Kidney (tissue), 14 donors: ENCODE measurements around the gene WNT3A. TPM values are rescaled to one million over a fixed set of nuclear protein-coding genes. Genes with fewer than 3 reads are reported as not detected.
A peak's percentile ranks its signal among the peaks of the same experiment; 100 is the strongest.

Source experiments
- DNase-seq, 5 donors: peaks; one replicate each; pipeline ENCODE4 v3.0.0-alpha.2; 2013 to 2020
- FAIRE-seq: peaks from 2 replicates; lab custom pipeline; 2012; peaks lifted over from hg19 to GRCh38; lab: Jason Lieb, UNC
- H3K27ac ChIP-seq, 2 donors: one replicate each; pipeline ENCODE4 v1.7.0; 2013; ENCODE audit warnings: low read depth in 2 of 2, low read length in 2 of 2, inconsistent platforms in 1 of 2
- H3K27me3 ChIP-seq: one replicate; pipeline ENCODE4 v1.7.1; 2013; ENCODE audit warnings: low read length, inconsistent platforms; ENCODE audit not compliant: control insufficient read depth, insufficient read depth
- H3K36me3 ChIP-seq, 3 donors: one replicate each; pipeline versions ENCODE4 v1.7.0 to v1.7.1; 2013; ENCODE audit warnings: low read length in 3 of 3, control low read depth in 1 of 3, inconsistent platforms in 1 of 3; ENCODE audit not compliant: insufficient read depth in 3 of 3, control insufficient read depth in 2 of 3
- H3K4me1 ChIP-seq, 3 donors: one replicate each; pipeline versions ENCODE4 v1.7.0 to v1.7.1; 2013; ENCODE audit warnings: low read length in 3 of 3, inconsistent platforms in 1 of 3, low read depth in 1 of 3; ENCODE audit not compliant: control insufficient read depth in 2 of 3, insufficient read depth in 2 of 3
- H3K4me3 ChIP-seq, 3 donors: one replicate each; pipeline versions ENCODE4 v1.7.0 to v1.8.1; 2013; ENCODE audit warnings: low read length in 3 of 3, control low read depth in 1 of 3, inconsistent platforms in 1 of 3
- H3K9ac ChIP-seq, 3 donors: one replicate each; pipeline versions ENCODE4 v1.7.0 to v1.7.1; 2013; ENCODE audit warnings: low read length in 3 of 3, control low read depth in 1 of 3, inconsistent platforms in 1 of 3
- H3K9me3 ChIP-seq, 3 donors: one replicate each; pipeline versions ENCODE4 v1.7.0 to v1.7.1; 2013; ENCODE audit warnings: low read length in 3 of 3, control low read depth in 1 of 3, inconsistent platforms in 1 of 3; ENCODE audit not compliant: control insufficient read depth in 2 of 3, insufficient read depth in 1 of 3
- CTCF ChIP-seq: IDR thresholded peaks from 3 replicates; pipeline ENCODE4 v1.5.1; 2012; ENCODE audit warnings: mild to moderate bottlenecking, moderate library complexity, borderline replicate concordance; ENCODE audit not compliant: insufficient read depth; ENCODE audit errors: extremely low read depth
- intact Hi-C: fragments of 100-400 bp; cut with DNase I; formaldehyde crosslinking; loops from one replicate; pipeline ENCODE4 v1.11.1; 2022
- polyA plus RNA-seq: library from polyadenylated mRNA; stranded (reverse); fragments of 350-450 nt; fragmentation: Illumina TruSeq; extraction: RNeasy Lipid Tissue Mini Kit (QIAGEN cat#74804); gene quantifications from one replicate; pipeline ENCODE4 v1.2.3, GENCODE V29; 2014; ENCODE audit warnings: low read depth, low replicate concordance; ENCODE audit not compliant: insufficient read depth
- total RNA-seq: library from RNA; stranded (reverse); fragmentation: NEBNext Ultra II Directional; extraction: Animal tissue kit (Norgen Biotek cat#: 25700); gene quantifications from one replicate; pipeline ENCODE4 v1.2.1, GENCODE V29; 2021
- donor health status: control.
- donor health status: control.
- donor health status: control.
- donor health status: control.
- donor health status: control.
- donor health status: DM: yes; HTN: yes; CAD: no.
- donor health status: Normal renal cell carcinoma (clear cell type).

WNT3A gene
- total and polyA plus RNA-seq, 2 donors from 2014 or later: not detected

DNA sequence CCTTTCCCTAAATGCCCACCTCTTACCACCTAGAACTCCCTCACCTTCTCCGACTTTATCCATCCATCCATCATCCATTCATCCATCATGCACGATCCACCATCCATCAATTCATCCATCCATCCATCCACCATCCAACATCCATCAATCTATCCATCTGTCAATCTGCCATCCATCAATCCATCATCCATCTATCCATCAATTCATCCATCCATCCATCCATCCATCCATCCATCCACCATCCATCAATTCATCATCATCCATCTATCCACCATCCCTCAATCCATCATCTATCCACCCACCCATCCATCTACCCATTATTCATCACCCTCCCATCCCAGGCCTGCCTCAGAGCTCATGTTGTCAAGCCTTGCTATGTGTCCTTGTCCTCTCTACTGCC lies 34.5 kb downstream of the WNT3A start:
- intact Hi-C loops: no loop called here

GRCh38 chr1:228042508-228042907 lies 35.7 kb downstream of the WNT3A start:
- Histone ChIP-seq H3K36me3 (no peaks in the 10 kb centered on the region), H3K4me3 (no peak overlapping the region), H3K9me3 (peaks cover 0 to 1% (median 0%) of the 10 kb centered on the region in 3 donors), H3K27ac (no peak overlapping the region), H3K4me1 (no peaks in the 10 kb centered on the region), H3K27me3 (no peaks in the 10 kb centered on the region), H3K9ac (no peak overlapping the region)
- no peak for TF ChIP-seq CTCF
- intact Hi-C loops: no loop called here
- DNase-seq: no peak
- no peak for FAIRE-seq

More for the DNA sequence above, 34.5 kb downstream of the WNT3A start:
- H3K27me3 ChIP-seq: no peaks in the 10 kb centered on the region
- no peak overlapping the region for H3K27ac ChIP-seq
- no peaks in the 10 kb centered on the region for H3K36me3 ChIP-seq
- no peak for TF ChIP-seq CTCF
- FAIRE-seq (no peak), DNase-seq (no peak)
- no peak overlapping the region for H3K9ac ChIP-seq
- peaks cover 0 to 1% (median 0%) of the 10 kb centered on the region in 3 donors for H3K9me3 ChIP-seq
- no peak overlapping the region for H3K4me3 ChIP-seq
- no peaks in the 10 kb centered on the region for H3K4me1 ChIP-seq

DNA sequence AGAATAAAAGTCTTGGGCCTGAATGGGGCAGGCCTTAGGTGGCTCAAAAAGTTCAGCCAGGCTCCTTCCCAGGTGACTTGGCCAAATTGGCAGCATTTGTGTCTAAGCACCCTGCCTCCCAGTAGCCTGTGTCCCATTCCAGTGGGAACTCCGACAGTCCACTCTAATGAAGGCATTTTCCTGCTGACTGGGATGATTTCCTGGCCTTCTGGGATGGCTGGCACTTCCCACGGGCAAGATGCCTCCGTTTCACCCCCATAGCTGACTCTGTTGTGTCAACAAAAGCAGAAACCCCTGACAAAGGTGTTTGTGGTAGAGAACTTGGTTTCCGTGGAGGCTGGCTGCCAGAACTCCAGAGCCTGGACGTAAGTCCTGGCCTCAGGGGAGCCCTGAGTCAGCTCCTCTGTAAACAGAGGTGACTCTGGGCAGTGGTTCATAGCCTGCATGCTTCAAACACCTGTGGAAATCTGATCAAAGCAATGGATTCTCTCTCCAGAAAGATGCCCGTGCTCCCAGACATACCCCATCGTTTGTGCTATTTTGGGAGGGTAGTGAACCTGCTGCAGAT lies 36.6 kb downstream of the WNT3A start:
- Histone ChIP-seq H3K27me3 (no peaks in the 10 kb centered on the region), H3K27ac (no peak overlapping the region), H3K36me3 (no peaks in the 10 kb centered on the region), H3K9me3 (peaks cover 0 to 1% (median 0%) of the 10 kb centered on the region in 3 donors), H3K4me3 (no peak overlapping the region), H3K4me1 (no peaks in the 10 kb centered on the region), H3K9ac (no peak overlapping the region)
- intact Hi-C loops: no loop called here
- FAIRE-seq (no peak), DNase-seq (peak in 1 of 5 donors; percentile 10)
- no peak for TF ChIP-seq CTCF

DNA sequence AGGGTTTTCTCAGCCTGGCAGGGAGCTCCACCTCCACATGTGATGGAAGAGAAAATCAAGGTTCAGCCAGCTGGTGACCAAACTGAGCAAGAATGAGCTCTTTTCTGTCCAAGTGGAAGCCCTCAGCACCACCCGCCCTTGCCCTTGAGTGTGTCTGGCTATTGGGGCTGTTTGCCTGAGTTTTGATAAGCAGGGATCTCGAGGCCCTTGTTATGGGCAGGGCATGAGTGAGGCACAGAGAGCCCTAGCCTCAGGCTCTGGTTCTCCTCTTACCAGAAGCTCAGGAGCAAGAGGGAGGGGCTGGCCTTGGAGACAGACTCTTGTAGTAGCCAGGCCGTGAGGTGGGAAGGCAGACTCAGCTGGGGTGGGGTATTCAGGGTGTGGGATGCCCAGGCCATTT lies 38.2 kb downstream of the WNT3A start:
- intact Hi-C loops: no loop called here
- H3K4me1 ChIP-seq: no peaks in the 10 kb centered on the region
- peaks cover 0 to 1% (median 0%) of the 10 kb centered on the region in 3 donors for H3K9me3 ChIP-seq
- no peak for TF ChIP-seq CTCF
- no peak overlapping the region for H3K9ac ChIP-seq
- no peak overlapping the region for H3K27ac ChIP-seq
- no peaks in the 10 kb centered on the region for H3K27me3 ChIP-seq
- FAIRE-seq (no peak), DNase-seq (no peak)
- H3K36me3 ChIP-seq: no peaks in the 10 kb centered on the region
- no peak overlapping the region for H3K4me3 ChIP-seq
